HepG2 (cell line): Measurements from ENCODE around the gene MT1F. TPM values are rescaled to one million over a fixed set of nuclear protein-coding genes. Genes with fewer than 3 reads are reported as not detected.
A peak's percentile ranks its signal among the peaks of the same experiment; 100 is the strongest.

Experiments used
- HOXD1 ChIP-seq: sonication (generic); formaldehyde crosslinking; IDR thresholded peaks from 2 replicates; pipeline ENCODE4 v1.5.0; 2020; ENCODE audit warnings: missing genetic modification reagents
- IKZF4 ChIP-seq: sonication (generic); formaldehyde crosslinking; IDR thresholded peaks from 2 replicates; pipeline ENCODE4 v1.5.1; 2020; ENCODE audit warnings: borderline replicate concordance, mild to moderate bottlenecking, low read depth, missing genetic modification reagents; ENCODE audit errors: not compliant biosample characterization
- KDM2A ChIP-seq: sonication (generic); formaldehyde crosslinking; IDR thresholded peaks from 2 replicates; pipeline ENCODE4 v1.4.0; 2020; ENCODE audit warnings: low read depth, missing genetic modification reagents, borderline replicate concordance
- KDM5B ChIP-seq: sonication (generic); formaldehyde crosslinking; IDR thresholded peaks from 2 replicates; pipeline ENCODE4 v1.4.0; 2020; ENCODE audit warnings: missing genetic modification reagents, mild to moderate bottlenecking, borderline replicate concordance
- MAX ChIP-seq: IDR thresholded peaks from 2 replicates; pipeline ENCODE4 v1.6.1; 2012; ENCODE audit warnings: inconsistent platforms
- NONO ChIP-seq, 2 experiments: fragments of 450-650 bp in 1 of 2; sonication (generic) in 1 of 2; formaldehyde crosslinking in 1 of 2; IDR thresholded peaks in 1 of 2; conservative IDR thresholded peaks in 1 of 2; 2 replicates each; pipeline versions ENCODE4 v1.6.1 to v1.8.0; 2017 to 2022; ENCODE audit warnings: mild to moderate bottlenecking in 1 of 2, missing genetic modification reagents in 1 of 2, moderate library complexity in 1 of 2
- REL ChIP-seq: sonication (generic); formaldehyde crosslinking; conservative IDR thresholded peaks from 2 replicates; pipeline ENCODE4 v1.8.0; 2022; ENCODE audit warnings: mild to moderate bottlenecking, missing genetic modification reagents, moderate library complexity
- RELA ChIP-seq: sonication (generic); formaldehyde crosslinking; IDR thresholded peaks from 2 replicates; pipeline ENCODE4 v1.4.0; 2020; ENCODE audit warnings: missing genetic modification reagents
- SIX1 ChIP-seq: sonication (generic); formaldehyde crosslinking; IDR thresholded peaks from 2 replicates; pipeline ENCODE4 v1.4.0; 2020; ENCODE audit warnings: missing genetic modification reagents, borderline replicate concordance
- SNAPC4 ChIP-seq: sonication (generic); formaldehyde crosslinking; IDR thresholded peaks from 2 replicates; pipeline ENCODE4 v1.4.0; 2020; ENCODE audit warnings: mild to moderate bottlenecking, missing genetic modification reagents
- YEATS4 ChIP-seq: sonication (generic); formaldehyde crosslinking; IDR thresholded peaks from 2 replicates; pipeline ENCODE4 v1.4.0; 2020; ENCODE audit warnings: missing genetic modification reagents, borderline replicate concordance
- ZIK1 ChIP-seq: sonication (generic); formaldehyde crosslinking; IDR thresholded peaks from 2 replicates; pipeline ENCODE4 v1.5.0; 2020; ENCODE audit warnings: mild to moderate bottlenecking, low read depth, missing genetic modification reagents, borderline replicate concordance
- ZNF124 ChIP-seq: sonication (generic); formaldehyde crosslinking; IDR thresholded peaks from 2 replicates; pipeline ENCODE4 v1.4.0; 2020; ENCODE audit warnings: missing genetic modification reagents
- ZNF160 ChIP-seq: sonication (generic); formaldehyde crosslinking; IDR thresholded peaks from 2 replicates; pipeline ENCODE4 v1.8.0; 2022; ENCODE audit warnings: mild to moderate bottlenecking, inconsistent platforms, missing genetic modification reagents
- ZNF292 ChIP-seq: sonication (generic); formaldehyde crosslinking; IDR thresholded peaks from 2 replicates; pipeline ENCODE4 v1.8.1; 2022; ENCODE audit warnings: mild to moderate bottlenecking, low read depth, missing genetic modification reagents, borderline replicate concordance
- ZNF547 ChIP-seq: sonication (generic); formaldehyde crosslinking; IDR thresholded peaks from 2 replicates; pipeline ENCODE4 v1.5.1; 2020; ENCODE audit warnings: mild to moderate bottlenecking, missing genetic modification reagents
- ZNF549 ChIP-seq: sonication (generic); formaldehyde crosslinking; IDR thresholded peaks from 2 replicates; pipeline ENCODE4 v1.5.0; 2020; ENCODE audit warnings: missing genetic modification reagents
- ZNF563 ChIP-seq: sonication (generic); formaldehyde crosslinking; IDR thresholded peaks from 2 replicates; pipeline ENCODE4 v1.8.0; 2022; ENCODE audit warnings: mild to moderate bottlenecking, moderate library complexity, missing genetic modification reagents
- ZNF629 ChIP-seq: sonication (generic); formaldehyde crosslinking; conservative IDR thresholded peaks from 2 replicates; pipeline ENCODE4 v1.5.0; 2020; ENCODE audit warnings: missing genetic modification reagents
- ZNF703 ChIP-seq: sonication (generic); formaldehyde crosslinking; IDR thresholded peaks from 2 replicates; pipeline ENCODE4 v1.5.1; 2020; ENCODE audit warnings: missing genetic modification reagents, mild to moderate bottlenecking, moderate library complexity, borderline replicate concordance
- ZNF761 ChIP-seq: sonication (generic); formaldehyde crosslinking; conservative IDR thresholded peaks from 2 replicates; pipeline ENCODE4 v1.4.0; 2020; ENCODE audit warnings: mild to moderate bottlenecking, missing genetic modification reagents
- ZNF766 ChIP-seq: sonication (generic); formaldehyde crosslinking; IDR thresholded peaks from 2 replicates; pipeline ENCODE4 v1.5.0; 2020; ENCODE audit warnings: missing genetic modification reagents, borderline replicate concordance
- ZNF776 ChIP-seq: sonication (generic); formaldehyde crosslinking; IDR thresholded peaks from 2 replicates; pipeline ENCODE4 v1.4.0; 2020; ENCODE audit warnings: mild to moderate bottlenecking, missing genetic modification reagents
- ZNF788 ChIP-seq: sonication (generic); formaldehyde crosslinking; IDR thresholded peaks from 2 replicates; pipeline ENCODE4 v1.5.0; 2020; ENCODE audit warnings: mild to moderate bottlenecking, missing genetic modification reagents, borderline replicate concordance
- polyA plus RNA-seq, 8 experiments: library from polyadenylated mRNA; depleted of rRNA in 3 of 8; stranded (reverse) in 7 of 8; unstranded in 1 of 8; fragments of >200 nt; fragmentation: Illumina TruSeq in 4 of 8; extraction: Trizol in 4 of 8; gene quantifications; 2 replicates each; pipeline versions ENCODE4 v1.2.1 to v1.2.3, GENCODE V29; 2011 to 2016; ENCODE audit warnings: low read depth in 4 of 8, missing spikeins in 1 of 8, mixed read lengths in 1 of 8; ENCODE audit not compliant: insufficient read depth in 1 of 8
- total RNA-seq, 5 experiments: library from RNA; depleted of rRNA; stranded (reverse); fragments of >200 nt; fragmentation: Illumina TruSeq; extraction: Trizol; gene quantifications; 2 replicates each; pipeline ENCODE4 v1.2.3, GENCODE V29; 2016; ENCODE audit warnings: low read depth in 1 of 5

The MT1F gene
- total and polyA plus RNA-seq, 2 of the 13 experiments (the other 11 are each of a cell fraction or from before 2014, with no cell fraction given), result 1.9 to 169 TPM

GRCh38 chr16:56625140-56625942 lies 32.4 kb upstream of the MT1F start, which contains the start of gene MT1E (continued):
- TF ChIP-seq ZNF292 (CRISPR knock-in tag), result peak; percentile 47; the same call in 1 of the 2 replicates
- TF ChIP-seq YEATS4 (CRISPR knock-in tag), result peak; percentile 42; the same call in 1 of the 2 replicates
- TF ChIP-seq KDM2A (CRISPR knock-in tag), result peak; percentile 86; the same call in 1 of the 2 replicates
- TF ChIP-seq RELA (CRISPR knock-in tag), result peak; percentile 72; the same call in 1 of the 2 replicates
- TF ChIP-seq SIX1 (CRISPR knock-in tag), result no peak
- no peak for TF ChIP-seq ZNF160 (CRISPR knock-in tag)
- TF ChIP-seq ZNF629, result no peak
- TF ChIP-seq ZNF776 (CRISPR knock-in tag), result peak; percentile 71; the same call in 1 of the 2 replicates
- peak; percentile 43; the same call in 1 of the 2 replicates for TF ChIP-seq MAX
- TF ChIP-seq ZNF761 (CRISPR knock-in tag), result no peak
- TF ChIP-seq IKZF4 (CRISPR knock-in tag), result no peak
- TF ChIP-seq ZNF124, result no peak; the same call in 1 of the 2 replicates
- TF ChIP-seq ZNF703 (CRISPR knock-in tag), result no peak
- TF ChIP-seq NONO (IDR thresholded peaks at IDR 0.05), result no peak
- peak; percentile 44; the same call in 1 of the 2 replicates for TF ChIP-seq NONO (CRISPR knock-in tag; conservative IDR thresholded peaks at IDR 0.05)
- TF ChIP-seq SNAPC4 (CRISPR knock-in tag), result no peak
- peak; percentile 39; the same call in 1 of the 2 replicates for TF ChIP-seq KDM5B (CRISPR knock-in tag)
- no peak for TF ChIP-seq ZNF549
- TF ChIP-seq REL (CRISPR knock-in tag), result peak; percentile 26; the same call in 1 of the 2 replicates
- no peak; the same call in 1 of the 2 replicates for TF ChIP-seq ZNF547 (CRISPR knock-in tag)
- no peak; the same call in 1 of the 2 replicates for TF ChIP-seq ZNF766 (CRISPR knock-in tag)
- peak; percentile 94 for TF ChIP-seq ZNF563 (CRISPR knock-in tag)
- peak; percentile 69; the same call in 1 of the 2 replicates for TF ChIP-seq ZIK1 (CRISPR knock-in tag)
- no peak for TF ChIP-seq HOXD1 (CRISPR knock-in tag)
- peak; percentile 78 for TF ChIP-seq ZNF788 (CRISPR knock-in tag)
